Measurements from ENCODE around the gene RGMA. TPM values are rescaled to one million over a fixed set of nuclear protein-coding genes. Genes with fewer than 3 reads are reported as not detected.

The RGMA gene
- total RNA-seq, 4 donors from 2014 or later: 5.6 to 12.8 (median 8.5) TPM

GRCh38 chr15:93024293-93024692 lies 64.7 kb downstream of the RGMA start:
- ATAC-seq (ENCODE audit: low FRiP score) (no peak), DNase-seq (ENCODE audit: low spot score) (no peak)
- TF ChIP-seq CTCF (IDR thresholded peaks at IDR 0.05): no peak

- no peak for TF ChIP-seq CTCF (IDR thresholded peaks at IDR 0.05)
- DNase-seq (ENCODE audit: low spot score): no peak
- ATAC-seq (ENCODE audit: low FRiP score): no peak
Measured at GRCh38 chr15:93020976-93021772, 67.8 kb downstream of the RGMA start.

- DNase-seq (ENCODE audit: low spot score) (no peak), ATAC-seq (ENCODE audit: low FRiP score) (no peak)
- no peak for TF ChIP-seq CTCF (IDR thresholded peaks at IDR 0.05)
Measured at GRCh38 chr15:93019971-93020370, 69.0 kb downstream of the RGMA start.

- DNase-seq (ENCODE audit: low spot score): no peak
- TF ChIP-seq CTCF (IDR thresholded peaks at IDR 0.05): no peak
Measured at GRCh38 chr15:93019090-93019489, 69.9 kb downstream of the RGMA start.

GRCh38 chr15:93018574-93018973 lies 70.4 kb downstream of the RGMA start:
- DNase-seq (ENCODE audit: low spot score): no peak
- no peak for ATAC-seq (ENCODE audit: low FRiP score)
- no peak for TF ChIP-seq CTCF (IDR thresholded peaks at IDR 0.05)

More at GRCh38 chr15:93019090-93019489, 69.9 kb downstream of the RGMA start:
- no peak for ATAC-seq (ENCODE audit: low FRiP score)

GRCh38 chr15:93017526-93017925 lies 71.5 kb downstream of the RGMA start:
- no peak for TF ChIP-seq CTCF (IDR thresholded peaks at IDR 0.05)
- no peak for DNase-seq (ENCODE audit: low spot score)
- ATAC-seq (ENCODE audit: low FRiP score): no peak

GRCh38 chr15:93012786-93013185 lies 76.2 kb downstream of the RGMA start:
- no peak for TF ChIP-seq CTCF (IDR thresholded peaks at IDR 0.05)

More at GRCh38 chr15:93012786-93013185, 76.2 kb downstream of the RGMA start:
- DNase-seq (ENCODE audit: low spot score): no peak
- no peak for ATAC-seq (ENCODE audit: low FRiP score)
